Psoas muscle (tissue), 8 donors: ENCODE results near the gene DOCK3. TPM values are rescaled to one million over a fixed set of nuclear protein-coding genes. Genes with fewer than 3 reads are reported as not detected.

Source experiments
- ATAC-seq, 4 donors: fragments of 200-7000 bp; cut with Tn5 transposase; one replicate each; pipeline ENCODE4 v1.9.1; 2020; ENCODE audit warnings: moderate library complexity in 3 of 4, mild to moderate bottlenecking in 2 of 4
- DNase-seq, 2 donors: peaks; one replicate each; pipeline ENCODE4 v3.0.0-alpha.2; 2020
- H3K27ac ChIP-seq: fragments of 200-600 bp; one replicate; pipeline ENCODE4 v1.8.0; 2022
- H3K27me3 ChIP-seq, 3 donors: fragments of 200-600 bp in 1 of 3; one replicate each; pipeline versions ENCODE4 v1.6.1 to v1.8.0; 2013 to 2022; ENCODE audit warnings: low read length in 2 of 3, mild to moderate bottlenecking in 2 of 3, moderate library complexity in 1 of 3; ENCODE audit not compliant: insufficient read depth in 3 of 3
- H3K36me3 ChIP-seq, 2 donors: fragments of 200-600 bp in 1 of 2; one replicate each; pipeline versions ENCODE4 v1.6.1 to v1.8.0; 2013 to 2022; ENCODE audit warnings: low read depth in 1 of 2, mild to moderate bottlenecking in 1 of 2, moderate library complexity in 1 of 2; ENCODE audit not compliant: insufficient read depth in 1 of 2
- H3K4me1 ChIP-seq: fragments of 200-600 bp; one replicate; pipeline ENCODE4 v1.8.0; 2022
- H3K4me3 ChIP-seq: fragments of 200-600 bp; one replicate; pipeline ENCODE4 v1.8.0; 2022; ENCODE audit warnings: mild to moderate bottlenecking
- H3K9me3 ChIP-seq: fragments of 200-600 bp; one replicate; pipeline ENCODE4 v1.8.0; 2022
- WGBS, 3 donors: extraction: QIAGEN DNeasy Blood & Tissue Kit; methylation state at CpG; one replicate each; pipeline versions ENCODE4 v1.1.6 to v1.1.7; 2013; 5-methylcytosine and 5-hydroxymethylcytosine counted together
- intact Hi-C, 2 donors: fragments of 100-400 bp; cut with DNase I; formaldehyde crosslinking; loops; one replicate each; pipeline versions ENCODE4 v1.11.0 to v1.14.2; 2022
- polyA plus RNA-seq, 3 donors: library from polyadenylated mRNA; stranded (reverse); fragments of 200-250 nt; gene quantifications; one replicate each; pipeline ENCODE4 v1.2.3, GENCODE V29; 2013
- total RNA-seq, 4 donors: library from RNA; stranded (reverse); fragmentation: NEBNext Ultra II Directional in 2 of 4; extraction: Animal tissue kit (Norgen Biotek cat#: 25700) in 2 of 4; gene quantifications; one replicate each; pipeline versions ENCODE4 v1.2.1 to v1.2.4, GENCODE V29; 2021 to 2023
- TF ChIP-seq, protein P1 (sequence below): fragments of 200-600 bp; IDR thresholded peaks from one replicate; pipeline ENCODE4 v1.8.0; 2022; ENCODE audit warnings: antibody characterized with exemption
- donor health status: healthy with polysubstance abuse.
- donor health status: DM: no; HTN: no; CAD: no; lungs with moderate emphysema.
- donor health status: Bipolar disorder and iron deficiency.
- donor health status: healthy.
- donor health status: DM: yes; HTN: yes; CAD: no.
- donor health status: DM: no; HTN: no; CAD: no.
- donor health status: DM: no; HTN: no; CAD: no.
- donor health status: DM: yes; HTN: yes; CAD: no.

Gene DOCK3
- total and polyA plus RNA-seq, 7 donors: 0.01 to 0.91 (median 0.87) TPM

- ATAC-seq (no peak), DNase-seq (peak in 1 of 2 donors; percentile 21)
- H3K9me3 ChIP-seq: no peaks in the 10 kb centered on the region
- H3K4me1 ChIP-seq: no peaks in the 10 kb centered on the region
- H3K27me3 ChIP-seq: no peaks in the 10 kb centered on the region
- TF ChIP-seq, protein P1, sequence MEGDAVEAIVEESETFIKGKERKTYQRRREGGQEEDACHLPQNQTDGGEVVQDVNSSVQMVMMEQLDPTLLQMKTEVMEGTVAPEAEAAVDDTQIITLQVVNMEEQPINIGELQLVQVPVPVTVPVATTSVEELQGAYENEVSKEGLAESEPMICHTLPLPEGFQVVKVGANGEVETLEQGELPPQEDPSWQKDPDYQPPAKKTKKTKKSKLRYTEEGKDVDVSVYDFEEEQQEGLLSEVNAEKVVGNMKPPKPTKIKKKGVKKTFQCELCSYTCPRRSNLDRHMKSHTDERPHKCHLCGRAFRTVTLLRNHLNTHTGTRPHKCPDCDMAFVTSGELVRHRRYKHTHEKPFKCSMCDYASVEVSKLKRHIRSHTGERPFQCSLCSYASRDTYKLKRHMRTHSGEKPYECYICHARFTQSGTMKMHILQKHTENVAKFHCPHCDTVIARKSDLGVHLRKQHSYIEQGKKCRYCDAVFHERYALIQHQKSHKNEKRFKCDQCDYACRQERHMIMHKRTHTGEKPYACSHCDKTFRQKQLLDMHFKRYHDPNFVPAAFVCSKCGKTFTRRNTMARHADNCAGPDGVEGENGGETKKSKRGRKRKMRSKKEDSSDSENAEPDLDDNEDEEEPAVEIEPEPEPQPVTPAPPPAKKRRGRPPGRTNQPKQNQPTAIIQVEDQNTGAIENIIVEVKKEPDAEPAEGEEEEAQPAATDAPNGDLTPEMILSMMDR: no peak
- peak overlapping the region; percentile 4 for H3K27ac ChIP-seq
- intact Hi-C loops: no loop called here
- no peak overlapping the region for H3K4me3 ChIP-seq
- no peaks in the 10 kb centered on the region for H3K36me3 ChIP-seq
- WGBS, 3 donors: 78 to 85% (median 82%) methylated on average over 8 of the region's 8 CpGs
Observed at GRCh38 chr3:51340989-51341636, 666.4 kb downstream of the DOCK3 start.

GRCh38 chr3:51343918-51344687 is 669.4 kb downstream of the DOCK3 start:
- H3K36me3 ChIP-seq: no peaks in the 10 kb centered on the region
- H3K4me1 ChIP-seq: no peaks in the 10 kb centered on the region
- no peaks in the 10 kb centered on the region for H3K27me3 ChIP-seq
- no peak overlapping the region for H3K27ac ChIP-seq
- no peak overlapping the region for H3K4me3 ChIP-seq
- ATAC-seq (no peak), DNase-seq (peak in 1 of 2 donors; percentile 27)
- TF ChIP-seq, protein P1: no peak
- WGBS, 3 donors: 75 to 82% (median 79%) methylated on average over 7 of the region's 7 CpGs
- H3K9me3 ChIP-seq: no peaks in the 10 kb centered on the region
- intact Hi-C loops: no loop called here

DNA sequence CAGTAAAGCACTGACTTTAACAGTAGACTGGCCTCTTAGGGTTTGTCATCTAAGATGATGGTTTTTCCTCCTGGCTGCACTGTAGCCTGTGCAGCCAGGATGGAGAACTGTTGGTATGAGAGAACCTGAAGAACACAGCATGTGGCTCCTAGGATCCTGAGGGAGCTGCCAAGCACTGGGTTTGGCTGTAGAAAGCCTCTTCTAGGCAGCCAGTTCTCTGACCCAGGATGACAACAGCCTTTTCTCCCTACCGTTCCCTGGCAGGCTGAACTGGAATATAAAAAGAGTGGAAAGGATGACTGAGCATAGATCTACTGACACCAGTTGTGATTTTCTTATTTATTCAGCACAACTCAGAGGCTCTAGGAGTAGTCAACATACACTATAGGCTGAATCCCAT is 676.0 kb downstream of the DOCK3 start:
- H3K27ac ChIP-seq: no peak overlapping the region
- TF ChIP-seq, protein P1: no peak
- intact Hi-C loops: no loop called here
- 35 to 82% (median 48%) methylated on average over 1 of the region's 1 CpG for WGBS, 3 donors
- H3K4me1 ChIP-seq: no peaks in the 10 kb centered on the region
- no peak overlapping the region for H3K4me3 ChIP-seq
- ATAC-seq (no peak), DNase-seq (no peak)
- no peaks in the 10 kb centered on the region for H3K9me3 ChIP-seq
- no peaks in the 10 kb centered on the region for H3K27me3 ChIP-seq
- no peaks in the 10 kb centered on the region for H3K36me3 ChIP-seq

- 60 to 78% (median 69%) methylated on average over 4 of the region's 4 CpGs for WGBS, 3 donors
- no peak overlapping the region for H3K4me3 ChIP-seq
- no peaks in the 10 kb centered on the region for H3K36me3 ChIP-seq
- ATAC-seq (no peak), DNase-seq (no peak)
- intact Hi-C loops: no loop called here
- TF ChIP-seq, protein P1: no peak
- no peak overlapping the region for H3K27ac ChIP-seq
- H3K27me3 ChIP-seq: no peaks in the 10 kb centered on the region
- H3K4me1 ChIP-seq: no peaks in the 10 kb centered on the region
- no peaks in the 10 kb centered on the region for H3K9me3 ChIP-seq
Observed at GRCh38 chr3:51353131-51353530, 678.4 kb downstream of the DOCK3 start.
